Measurements from ENCODE around the gene LEKR1. TPM values are rescaled to one million over a fixed set of nuclear protein-coding genes. Genes with fewer than 3 reads are reported as not detected.
"Not testable (repeated sequence)": the region's sequence is repeated elsewhere in the genome, so short reads cannot be mapped to it uniquely, and the experiment has no call there.

LEKR1 gene
- total RNA-seq, 1 experiment from 2014 or later: 0.72 TPM

GRCh38 chr3:156902916-156903315 is 76.8 kb downstream of the LEKR1 start:
- DNase-seq (ENCODE audit: low spot score): no peak

GRCh38 chr3:156906275-156906674 is 80.1 kb downstream of the LEKR1 start:
- DNase-seq (ENCODE audit: low spot score): no peak

- no peak for DNase-seq (ENCODE audit: low spot score)
Measured at GRCh38 chr3:156908398-156908797, 82.2 kb downstream of the LEKR1 start.

GRCh38 chr3:156910022-156910421 is 83.9 kb downstream of the LEKR1 start:
- DNase-seq (ENCODE audit: low spot score): no peak

GRCh38 chr3:156910831-156911230 is 84.7 kb downstream of the LEKR1 start:
- DNase-seq (ENCODE audit: low spot score): not testable (repeated sequence)

GRCh38 chr3:156914300-156914699 is 88.1 kb downstream of the LEKR1 start:
- not testable (repeated sequence) for DNase-seq (ENCODE audit: low spot score)

GRCh38 chr3:156915372-156915771 is 89.2 kb downstream of the LEKR1 start:
- no peak for DNase-seq (ENCODE audit: low spot score)

GRCh38 chr3:156918746-156919145 is 92.6 kb downstream of the LEKR1 start:
- no peak for DNase-seq (ENCODE audit: low spot score)

- DNase-seq (ENCODE audit: low spot score): no peak
Measured at GRCh38 chr3:156919818-156920217, 93.7 kb downstream of the LEKR1 start.

GRCh38 chr3:156920399-156920798 is 94.2 kb downstream of the LEKR1 start:
- DNase-seq (ENCODE audit: low spot score): no peak

GRCh38 chr3:156923349-156923748 is 97.2 kb downstream of the LEKR1 start:
- no peak for DNase-seq (ENCODE audit: low spot score)

GRCh38 chr3:156938724-156939123 is 112.6 kb downstream of the LEKR1 start:
- no peak for DNase-seq (ENCODE audit: low spot score)

GRCh38 chr3:156939315-156939714 is 113.2 kb downstream of the LEKR1 start:
- no peak for DNase-seq (ENCODE audit: low spot score)

- DNase-seq (ENCODE audit: low spot score): no peak
Measured at GRCh38 chr3:156941311-156941710, 115.2 kb downstream of the LEKR1 start.

- DNase-seq (ENCODE audit: low spot score): no peak
Measured at GRCh38 chr3:156948402-156949210, 122.5 kb downstream of the LEKR1 start.

GRCh38 chr3:156952011-156952410 is 125.9 kb downstream of the LEKR1 start:
- DNase-seq (ENCODE audit: low spot score): no peak

GRCh38 chr3:156957715-156958114 is 131.6 kb downstream of the LEKR1 start:
- DNase-seq (ENCODE audit: low spot score): no peak

GRCh38 chr3:156963096-156963495 is 136.9 kb downstream of the LEKR1 start:
- DNase-seq (ENCODE audit: low spot score): no peak

- no peak for DNase-seq (ENCODE audit: low spot score)
Measured at GRCh38 chr3:156964577-156964976, 138.4 kb downstream of the LEKR1 start.

- not testable (repeated sequence) for DNase-seq (ENCODE audit: low spot score)
Measured at GRCh38 chr3:156966349-156966748, 140.2 kb downstream of the LEKR1 start.

GRCh38 chr3:156973954-156974353 is 147.8 kb downstream of the LEKR1 start:
- DNase-seq (ENCODE audit: low spot score): no peak

- DNase-seq (ENCODE audit: low spot score): no peak
Measured at GRCh38 chr3:156974931-156975330, 148.8 kb downstream of the LEKR1 start.

- no peak for DNase-seq (ENCODE audit: low spot score)
Measured at GRCh38 chr3:156975721-156976120, 149.6 kb downstream of the LEKR1 start.

- DNase-seq (ENCODE audit: low spot score): no peak
Measured at GRCh38 chr3:156976933-156977332, 150.8 kb downstream of the LEKR1 start.

Data from A172 (cell line).